GM20000 (cell line): ENCODE measurements around the gene C4A.

Experiments
- DNase-seq: peaks from one replicate; pipeline ENCODE4 v3.0.0; 2012; ENCODE audit warnings: low spot score
- CTCF ChIP-seq: IDR thresholded peaks from 2 replicates; pipeline ENCODE4 v1.5.1; 2012; ENCODE audit warnings: mild to moderate bottlenecking, control low read depth; ENCODE audit errors: extremely low read depth, missing control alignments

The C4A gene

GRCh38 chr6:31945507-31946369 lies 36.1 kb upstream of the C4A start, which contains the start of gene CFB:
Gene CFB, plus strand, starts transcription at chr6:31946095. Its CDS starts 127 bp downstream, at chr6:31946222.
- no peak for DNase-seq
- TF ChIP-seq CTCF, result no peak

DNA sequence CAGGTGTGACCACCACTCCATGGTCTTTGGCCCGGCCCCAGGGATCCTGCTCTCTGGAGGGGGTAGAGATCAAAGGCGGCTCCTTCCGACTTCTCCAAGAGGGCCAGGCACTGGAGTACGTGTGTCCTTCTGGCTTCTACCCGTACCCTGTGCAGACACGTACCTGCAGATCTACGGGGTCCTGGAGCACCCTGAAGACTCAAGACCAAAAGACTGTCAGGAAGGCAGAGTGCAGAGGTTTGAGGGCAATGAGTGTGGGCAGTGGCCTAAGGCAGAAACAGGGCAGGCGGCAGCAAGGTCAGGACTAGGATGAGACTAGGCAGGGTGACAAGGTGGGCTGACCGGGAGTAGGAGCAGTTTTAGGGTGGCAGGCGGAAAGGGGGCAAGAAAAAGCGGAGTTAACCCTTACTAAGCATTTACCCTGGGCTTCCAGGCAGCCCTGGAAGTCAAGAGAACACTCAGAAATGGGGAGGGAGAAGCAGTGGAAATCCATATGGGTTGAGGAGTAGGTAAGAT lies 35.4 kb upstream of the C4A start:
- DNase-seq, result no peak
- no peak for TF ChIP-seq CTCF

DNA sequence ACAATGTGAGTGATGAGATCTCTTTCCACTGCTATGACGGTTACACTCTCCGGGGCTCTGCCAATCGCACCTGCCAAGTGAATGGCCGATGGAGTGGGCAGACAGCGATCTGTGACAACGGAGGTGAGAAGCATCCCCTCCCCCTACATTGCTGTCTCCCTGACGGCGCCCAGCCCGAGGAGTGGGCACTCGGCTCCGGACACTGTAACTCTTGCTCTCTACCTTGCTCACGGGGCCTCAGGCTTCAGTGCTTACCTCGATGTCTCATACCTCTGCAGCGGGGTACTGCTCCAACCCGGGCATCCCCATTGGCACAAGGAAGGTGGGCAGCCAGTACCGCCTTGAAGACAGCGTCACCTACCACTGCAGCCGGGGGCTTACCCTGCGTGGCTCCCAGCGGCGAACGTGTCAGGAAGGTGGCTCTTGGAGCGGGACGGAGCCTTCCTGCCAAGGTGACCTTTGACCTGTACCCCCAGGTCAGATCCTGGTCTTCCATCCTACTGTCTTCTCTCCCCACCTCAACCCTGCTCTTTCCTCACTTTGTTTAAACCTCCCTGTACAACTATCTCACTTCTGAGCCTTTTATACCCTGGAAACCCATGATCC lies 34.7 kb upstream of the C4A start:
- TF ChIP-seq CTCF, result no peak
- no peak for DNase-seq

GRCh38 chr6:31947864-31948263 lies 34.0 kb upstream of the C4A start:
- no peak for DNase-seq
- TF ChIP-seq CTCF, result no peak

- no peak for DNase-seq
- TF ChIP-seq CTCF, result no peak
These were observed 33.6 kb upstream of the C4A start for GRCh38 chr6:31948306-31948705.

GRCh38 chr6:31948753-31949413 lies 33.0 kb upstream of the C4A start:
- TF ChIP-seq CTCF, result no peak
- no peak for DNase-seq
